HG02973 (cell line): ENCODE data around the gene AIFM1.

Experiments used
- ATAC-seq: cut with Tn5 transposase; IDR thresholded peaks from one replicate; pipeline ENCODE4 v1.9.1; 2021; ENCODE audit warnings: moderate library complexity; ENCODE audit not compliant: unreplicated experiment

AIFM1 gene

DNA sequence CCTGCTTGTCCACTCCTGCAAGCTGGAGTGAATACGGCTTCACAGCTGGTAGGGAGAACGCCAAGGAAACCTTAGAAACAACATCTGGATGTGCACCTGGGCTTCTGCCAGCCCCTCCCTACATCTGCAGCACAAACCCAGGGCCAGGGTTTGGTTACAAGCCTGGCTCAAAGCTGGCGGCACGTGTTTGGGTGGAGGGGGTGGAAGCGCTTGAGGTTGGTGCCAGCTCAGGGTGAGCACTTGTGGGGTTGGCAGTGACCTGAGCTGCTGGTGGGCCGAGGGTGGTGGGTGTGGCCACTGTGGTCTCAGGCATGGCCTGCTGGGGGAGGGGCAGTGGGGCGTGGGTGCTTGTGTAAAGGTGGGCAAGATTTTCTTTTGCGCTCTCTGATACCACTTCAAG is 70.9 kb downstream of the AIFM1 start:
- no peak for ATAC-seq

- no peak for ATAC-seq
Observed at GRCh38 chrX:130093271-130093670, 72.4 kb downstream of the AIFM1 start.

DNA sequence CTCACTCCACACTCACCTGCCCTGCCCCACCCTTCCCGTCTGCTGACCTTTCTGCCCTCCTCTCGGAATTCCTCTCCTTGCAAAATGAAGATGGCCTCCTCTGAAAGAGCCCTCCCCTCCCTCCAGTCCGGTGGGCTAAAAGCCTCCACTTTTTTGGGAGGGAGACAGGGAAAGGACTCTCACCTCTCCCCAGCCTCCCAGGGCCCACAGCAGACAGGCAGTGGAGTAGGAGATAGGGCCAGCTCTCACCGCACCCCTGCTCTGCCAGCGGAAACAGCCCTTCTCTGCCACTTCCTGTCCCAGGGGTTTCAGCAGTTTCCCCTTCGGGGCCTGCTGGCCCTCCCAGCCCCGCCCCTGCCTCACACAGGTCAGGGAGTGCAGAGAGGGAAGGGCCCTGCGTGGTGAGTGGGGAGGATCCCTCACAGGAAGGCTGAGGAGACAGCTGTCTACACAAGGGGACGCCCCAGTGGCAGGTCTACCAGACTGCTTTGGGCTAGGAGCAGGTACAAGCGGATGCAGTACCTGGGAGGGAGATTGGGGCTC is 73.6 kb downstream of the AIFM1 start:
- ATAC-seq: peak; percentile 99

DNA sequence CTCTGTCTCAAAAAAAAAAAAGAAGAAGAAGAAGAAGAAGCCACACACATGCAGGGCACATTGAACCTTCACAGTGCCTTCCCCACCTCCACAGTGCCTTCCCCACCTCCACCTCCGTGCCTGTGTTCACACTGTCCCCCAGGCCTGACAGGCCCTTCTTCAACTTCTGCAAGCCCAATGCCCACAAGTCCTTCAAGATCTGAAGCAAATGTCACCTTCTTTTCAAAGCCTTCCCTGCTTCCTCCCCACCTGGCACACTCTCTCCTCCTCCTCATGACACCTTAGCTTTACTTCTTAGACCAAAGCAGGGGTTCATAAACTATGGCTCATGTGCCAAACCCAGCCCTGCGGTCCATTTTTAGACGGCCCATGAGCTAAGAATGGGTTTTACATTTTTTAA is 75.3 kb downstream of the AIFM1 start:
- ATAC-seq: no peak

- ATAC-seq: peak; percentile 28
Observed at GRCh38 chrX:130086447-130087206, 79.0 kb downstream of the AIFM1 start.

DNA sequence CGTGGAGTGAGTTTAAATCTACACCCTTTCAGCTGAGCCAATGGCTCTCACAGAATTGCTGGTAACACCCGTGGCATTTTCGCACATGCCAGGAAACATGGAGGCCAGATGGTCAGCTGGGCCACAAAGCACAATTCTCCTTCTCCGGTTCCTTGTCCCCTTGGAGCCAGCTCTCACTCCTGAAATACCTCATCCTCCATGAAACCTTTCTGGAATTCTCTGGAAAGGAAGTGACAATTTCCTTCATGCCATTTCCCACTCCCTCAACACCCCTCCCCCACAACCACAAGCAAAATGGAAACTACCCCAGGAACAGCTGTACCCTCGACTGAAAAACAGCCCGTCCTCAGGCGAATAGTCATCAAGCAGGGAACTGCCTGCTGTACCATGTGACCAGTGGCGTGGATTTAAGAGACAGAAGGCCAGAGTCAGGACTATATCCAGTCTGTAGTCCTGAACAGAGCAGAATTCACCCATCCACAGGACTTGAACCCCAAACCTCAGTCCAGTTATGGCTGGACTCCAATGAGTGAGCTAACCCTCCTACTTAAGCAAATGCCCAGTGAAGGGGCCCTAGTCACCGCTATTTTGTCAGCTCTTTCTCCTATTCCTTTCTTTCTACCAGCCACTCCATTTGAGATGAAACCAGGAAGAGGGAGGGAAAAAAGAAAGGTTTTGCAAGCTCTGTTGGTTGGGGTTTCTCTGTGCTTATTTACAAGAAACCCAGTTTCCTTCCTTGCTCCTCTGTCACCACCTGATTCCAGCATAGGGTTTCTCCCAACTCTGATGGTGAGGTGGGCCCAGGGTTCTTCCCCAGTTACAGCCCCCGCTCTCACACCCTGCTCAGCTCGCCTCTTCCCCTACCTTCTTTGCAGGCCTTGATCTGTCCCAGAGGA is 79.8 kb downstream of the AIFM1 start:
- no peak for ATAC-seq

GRCh38 chrX:130084631-130085237 is 80.9 kb downstream of the AIFM1 start:
- peak; percentile 42 for ATAC-seq

DNA sequence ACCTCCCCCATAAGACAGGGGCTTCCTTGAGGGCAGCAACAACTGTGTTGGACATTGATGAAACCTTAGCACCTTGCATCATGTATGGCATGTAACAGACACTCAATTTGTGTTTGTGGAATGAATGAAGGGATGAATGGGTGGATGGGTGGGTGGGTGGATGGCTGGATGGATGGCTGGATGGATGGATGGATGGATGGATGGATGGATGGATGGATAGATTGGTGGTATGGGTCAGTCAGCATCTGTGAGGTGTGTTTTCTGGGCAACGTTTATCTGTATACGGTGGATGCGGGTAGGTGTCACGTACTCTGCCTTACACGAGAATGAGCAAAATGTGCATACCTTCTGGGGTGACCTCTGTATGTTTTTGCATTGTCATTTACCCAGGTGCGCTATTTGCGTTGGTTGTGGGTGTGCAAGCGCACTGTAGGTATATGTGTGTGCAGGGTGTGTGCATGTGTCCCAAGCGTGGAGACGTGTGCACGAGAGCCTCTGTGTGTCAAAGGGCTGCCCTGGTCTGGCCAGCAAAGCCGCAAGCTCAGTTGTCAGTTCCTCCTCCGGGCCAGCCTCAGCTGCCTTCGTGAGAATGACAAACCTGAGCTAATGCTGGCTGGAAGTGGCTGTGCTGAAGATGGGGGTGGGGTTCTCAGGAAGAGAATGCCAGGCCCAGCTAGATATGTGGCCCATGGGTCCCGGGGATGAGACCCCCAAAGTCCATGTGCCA is 81.8 kb downstream of the AIFM1 start:
- no peak for ATAC-seq

- ATAC-seq: no peak
Observed at GRCh38 chrX:130083107-130083490, 82.5 kb downstream of the AIFM1 start.

- ATAC-seq: peak; percentile 61
Observed at GRCh38 chrX:130082244-130083106, 83.2 kb downstream of the AIFM1 start.

GRCh38 chrX:130081421-130082045 is 84.1 kb downstream of the AIFM1 start:
- no peak for ATAC-seq

GRCh38 chrX:130080791-130081367 is 84.8 kb downstream of the AIFM1 start:
- ATAC-seq: no peak

- ATAC-seq: no peak
Observed at GRCh38 chrX:130079824-130080406, 85.7 kb downstream of the AIFM1 start.
